GM12878 (cell line): ENCODE results near the gene LIMS2. TPM values are rescaled to one million over a fixed set of nuclear protein-coding genes. Genes with fewer than 3 reads are reported as not detected.

ENCODE experiments used
- ATAC-seq: fragments of 200-7000 bp; cut with Tn5 transposase; 3 replicates; pipeline ENCODE4 v1.9.1; 2020; ENCODE audit warnings: mild to moderate bottlenecking, moderate library complexity
- BruUV-seq: library from RNA; stranded (reverse); fragments of 400-500 nt; replicated peaks from 2 replicates; lab custom pipeline; 2021; lab: Mats Ljungman, UMichigan
- CTCF ChIA-PET: fragments of 300-600 bp; sonication (Branson Sonifier 250); formaldehyde crosslinking; extraction: SDS; loops from one replicate; lab custom pipeline; 2021; ENCODE audit warnings: inconsistent platforms; lab: Yijun Ruan, JAX
- POLR2A ChIA-PET: fragments of 350-600 bp; formaldehyde crosslinking; extraction: SDS; loops from one replicate; lab custom pipeline; 2021; ENCODE audit warnings: inconsistent platforms; lab: Charles Lee
- RAD21 ChIA-PET: fragments of 300-600 bp; sonication (Branson Sonifier 250); formaldehyde crosslinking; loops from one replicate; lab custom pipeline; 2023; ENCODE audit warnings: antibody characterized with exemption; ENCODE audit not compliant: unreplicated experiment; lab: Charles Lee
- SMC1A ChIA-PET: fragments of 300-600 bp; sonication (Branson Sonifier 250); formaldehyde crosslinking; loops from one replicate; lab custom pipeline; 2023; ENCODE audit not compliant: unreplicated experiment, uncharacterized antibody; lab: Charles Lee
- DNase-seq: peaks from one replicate; pipeline ENCODE4 v3.0.0-alpha.2; 2011; ENCODE audit warnings: low read depth, low spot score
- FAIRE-seq: peaks from 3 replicates; lab custom pipeline; 2011; peaks lifted over from hg19 to GRCh38; lab: Jason Lieb, UNC
- H2AFZ ChIP-seq: 2 replicates; pipeline ENCODE4 v1.6.0; 2011; ENCODE audit warnings: low read depth, low read length, control low read depth; ENCODE audit not compliant: control insufficient read depth
- H3K27ac ChIP-seq: 2 replicates; pipeline ENCODE4 v1.5.1; 2011; ENCODE audit warnings: control low read depth; ENCODE audit not compliant: control insufficient read depth, insufficient read depth
- H3K27me3 ChIP-seq, 2 experiments: replicated peaks in 1 of 2; 2 replicates each; pipeline versions ENCODE4 v1.6.0 to v1.6.1; 2011; ENCODE audit warnings: low read length in 1 of 2; ENCODE audit not compliant: control insufficient read depth in 2 of 2, insufficient read depth in 2 of 2
- H3K36me3 ChIP-seq, 2 experiments: 2 replicates each; pipeline ENCODE4 v1.5.1; 2011; ENCODE audit warnings: low read length in 1 of 2; ENCODE audit not compliant: control insufficient read depth in 2 of 2, insufficient read depth in 2 of 2
- H3K4me1 ChIP-seq: 2 replicates; pipeline ENCODE4 v1.6.1; 2011; ENCODE audit warnings: mild to moderate bottlenecking, low read length, moderate library complexity, mixed read lengths; ENCODE audit not compliant: control insufficient read depth, insufficient read depth
- H3K4me2 ChIP-seq: 2 replicates; pipeline ENCODE4 v1.6.0; 2011; ENCODE audit warnings: control low read depth; ENCODE audit not compliant: control insufficient read depth, insufficient read depth
- H3K4me3 ChIP-seq: fragments of 200-600 bp; sonication (generic); 2 replicates; pipeline ENCODE4 v1.5.1; 2016
- H3K79me2 ChIP-seq: 2 replicates; pipeline ENCODE4 v1.6.0; 2011; ENCODE audit warnings: low read length; ENCODE audit not compliant: control insufficient read depth, insufficient read depth
- H3K9ac ChIP-seq: 2 replicates; pipeline ENCODE4 v1.8.0; 2011; ENCODE audit warnings: low read length, control low read depth, mixed read lengths; ENCODE audit not compliant: control insufficient read depth, insufficient read depth
- H3K9me3 ChIP-seq: replicated peaks from 3 replicates; pipeline ENCODE4 v1.5.1; 2011; ENCODE audit warnings: mild to moderate bottlenecking, low read length; ENCODE audit not compliant: control insufficient read depth, insufficient read depth
- H4K20me1 ChIP-seq: 2 replicates; pipeline ENCODE4 v1.6.0; 2011; ENCODE audit not compliant: control insufficient read depth, insufficient read depth
- BCLAF1 ChIP-seq: fragments of 450-650 bp; IDR thresholded peaks from 2 replicates; pipeline ENCODE4 v1.6.1; 2017; ENCODE audit warnings: antibody characterized with exemption, mild to moderate bottlenecking, moderate library complexity
- BMI1 ChIP-seq: fragments of 450-650 bp; IDR thresholded peaks from 2 replicates; pipeline ENCODE4 v1.6.1; 2016; ENCODE audit warnings: mild to moderate bottlenecking, moderate library complexity, borderline replicate concordance
- CREM ChIP-seq: IDR thresholded peaks from 2 replicates; pipeline ENCODE4 v1.6.1; 2014; ENCODE audit warnings: antibody characterized with exemption, low read depth
- NRF1 ChIP-seq: conservative IDR thresholded peaks from 2 replicates; pipeline ENCODE4 v1.6.1; 2011; ENCODE audit warnings: mild to moderate bottlenecking, low read depth, low read length, improper control_type of control experiment
- RAD51 ChIP-seq: fragments of 450-650 bp; IDR thresholded peaks from 2 replicates; pipeline ENCODE4 v1.6.1; 2016; ENCODE audit warnings: moderate library complexity, mild to moderate bottlenecking, inconsistent platforms
- RFX5 ChIP-seq: IDR thresholded peaks from 2 replicates; pipeline ENCODE4 v1.6.1; 2011; ENCODE audit warnings: low read depth, low read length, improper control_type of control experiment
- SIN3A ChIP-seq: IDR thresholded peaks from 2 replicates; pipeline ENCODE4 v1.6.1; 2012; ENCODE audit warnings: low read depth, low read length, improper control_type of control experiment
- STAT3 ChIP-seq: IDR thresholded peaks from 2 replicates; pipeline ENCODE4 v1.6.1; 2011; ENCODE audit warnings: low read depth, low read length, improper control_type of control experiment
- TAF1 ChIP-seq: IDR thresholded peaks from 2 replicates; pipeline ENCODE4 v1.6.1; 2011; ENCODE audit warnings: mild to moderate bottlenecking, low read depth, low read length, borderline replicate concordance
- TBL1XR1 ChIP-seq: IDR thresholded peaks from 2 replicates; pipeline ENCODE4 v1.6.1; 2012; ENCODE audit warnings: low read depth, low read length, improper control_type of control experiment
- TCF7 ChIP-seq: IDR thresholded peaks from 2 replicates; pipeline ENCODE4 v1.6.1; 2014; ENCODE audit warnings: antibody characterized with exemption, borderline replicate concordance
- USF1 ChIP-seq: IDR thresholded peaks from 2 replicates; pipeline ENCODE4 v1.6.1; 2011; ENCODE audit warnings: borderline replicate concordance, low read depth, mild to moderate bottlenecking, moderate library complexity, mixed read lengths, low read length; ENCODE audit not compliant: insufficient read depth; ENCODE audit errors: extremely low read length
- WGBS: methylation state at CpG from one replicate; pipeline ENCODE4 v1.1.6; 2016; ENCODE audit warnings: low lambda C conversion rate; ENCODE audit not compliant: insufficient replicate concordance, insufficient coverage; ENCODE audit errors: missing lambda C conversion rate; 5-methylcytosine and 5-hydroxymethylcytosine counted together
- in situ Hi-C: fragments of 300-500 bp; cut with MboI; formaldehyde crosslinking; loops from 9 replicates; pipeline ENCODE4 v1.14.3; 2018; ENCODE audit warnings: mixed read lengths
- intact Hi-C: fragments of 100-400 bp; cut with micrococcal nuclease; formaldehyde crosslinking; loops from one replicate; pipeline ENCODE4 v1.14.2; 2022; ENCODE audit not compliant: unreplicated experiment
- polyA plus RNA-seq, 11 experiments: library from polyadenylated mRNA; depleted of rRNA in 4 of 11; unstranded in 6 of 11; stranded (reverse) in 5 of 11; fragments of >200 nt; fragmentation: Nextera tagmentation in 4 of 11; fragmentation: Illumina TruSeq in 1 of 11; extraction: Ambion mirVana in 4 of 11; extraction: Trizol in 1 of 11; gene quantifications; 1 replicate in 1 of 11; 2 replicates in 10 of 11; pipeline versions ENCODE4 v1.2.1 to v1.2.3, GENCODE V29; 2011 to 2016; ENCODE audit warnings: inconsistent platforms in 2 of 11, missing spikeins in 2 of 11, low read depth in 1 of 11
- total RNA-seq, 4 experiments: library from RNA; depleted of rRNA in 3 of 4; stranded (reverse); fragments of >200 nt in 3 of 4; fragmentation: Illumina TruSeq in 1 of 4; extraction: Trizol in 1 of 4; gene quantifications; 2 replicates each; pipeline versions ENCODE4 v1.2.1 to v1.2.3, GENCODE V29; 2013 to 2021

The LIMS2 gene
- total and polyA plus RNA-seq, 10 of the 15 experiments (the other 5 are each of a cell fraction or from before 2014, with no cell fraction given), result 0.06 to 0.81 (median 0.16) TPM; not detected in 2

GRCh38 chr2:127673291-127674069 is 1.9 kb downstream of the LIMS2 start:
- CTCF ChIA-PET, result no interaction called here
- DNase-seq, result no peak
- SMC1A ChIA-PET, result no interaction called here
- Histone ChIP-seq H3K4me2 (no peak overlapping the region), H3K4me3 (no peak overlapping the region), H3K27me3 (peaks cover 9 to 17% of the 10 kb centered on the region in 2 experiments), H4K20me1 (0 out of 2 replicates have a peak, but pooled peaks cover 3% of the 10 kb centered on the region), H2AFZ (no peak overlapping the region), H3K27ac (no peak overlapping the region), H3K9ac (no peak overlapping the region), H3K9me3 (no peaks in the 10 kb centered on the region), H3K79me2 (no peaks in the 10 kb centered on the region), H3K4me1 (no peaks in the 10 kb centered on the region), H3K36me3 (no peaks in the 10 kb centered on the region)
- no peak for ATAC-seq
- RAD21 ChIA-PET, result no interaction called here
- no TSS peak for BruUV-seq
- POLR2A ChIA-PET, result no interaction called here
- TF ChIP-seq SIN3A, result no peak
- in situ Hi-C loops (no loop called here), intact Hi-C loops (no loop called here)
- no peak for FAIRE-seq
- WGBS, result 61% methylated on average over 17 of the region's 17 CpGs

GRCh38 chr2:127672341-127673224 is 2.7 kb downstream of the LIMS2 start:
- H3K36me3 ChIP-seq, result no peaks in the 10 kb centered on the region
- TF ChIP-seq BMI1 (no peak), TBL1XR1 (no peak), RAD51 (no peak), STAT3 (no peak), USF1 (no peak), TAF1 (no peak), CREM (no peak), TCF7 (no peak), RFX5 (no peak), NRF1 (no peak), BCLAF1 (no peak)

More at GRCh38 chr2:127672341-127673224, 2.7 kb downstream of the LIMS2 start:
- DNase-seq, result no peak
- H3K79me2 ChIP-seq, result no peaks in the 10 kb centered on the region
- H3K27ac ChIP-seq, result no peak overlapping the region
- BruUV-seq, result no TSS peak
- H4K20me1 ChIP-seq, result no peaks in the 10 kb centered on the region
- in situ Hi-C loops (no loop called here), intact Hi-C loops (no loop called here)
- ChIA-PET RAD21 (no interaction called here), SMC1A (no interaction called here), CTCF (no interaction called here), POLR2A (no interaction called here)
- no peaks in the 10 kb centered on the region for H3K4me1 ChIP-seq
- no peak overlapping the region for H3K9ac ChIP-seq
- no peak overlapping the region for H3K4me2 ChIP-seq
- H3K9me3 ChIP-seq, result no peaks in the 10 kb centered on the region
- WGBS, result 35% methylated on average over 20 of the region's 20 CpGs
- peaks cover 9 to 17% of the 10 kb centered on the region in 2 experiments for H3K27me3 ChIP-seq
- FAIRE-seq, result no peak
- no peak overlapping the region for H2AFZ ChIP-seq
- no peak overlapping the region for H3K4me3 ChIP-seq
- no peak; the same call in 2 of the 3 replicates for ATAC-seq
